Esophagus (tissue), 2 donors: Measurements from ENCODE around the gene MIA3. TPM values are rescaled to one million over a fixed set of nuclear protein-coding genes. Genes with fewer than 3 reads are reported as not detected.

Source experiments
- H3K27ac ChIP-seq, 2 donors: one replicate each; pipeline ENCODE4 v1.5.1; 2013; ENCODE audit warnings: low read depth in 2 of 2, mild to moderate bottlenecking in 2 of 2, inconsistent platforms in 1 of 2, low read length in 1 of 2, moderate library complexity in 1 of 2
- H3K27me3 ChIP-seq, 2 donors: one replicate each; pipeline ENCODE4 v1.6.1; 2013; ENCODE audit warnings: low read length in 2 of 2, control low read depth in 1 of 2, mild to moderate bottlenecking in 1 of 2; ENCODE audit not compliant: insufficient read depth in 2 of 2, control insufficient read depth in 1 of 2
- H3K36me3 ChIP-seq, 2 donors: one replicate each; pipeline ENCODE4 v1.6.1; 2013; ENCODE audit warnings: low read length in 1 of 2; ENCODE audit not compliant: control insufficient read depth in 2 of 2, insufficient read depth in 2 of 2
- H3K4me1 ChIP-seq, 2 donors: one replicate each; pipeline ENCODE4 v1.6.1; 2013; ENCODE audit warnings: low read length in 1 of 2; ENCODE audit not compliant: control insufficient read depth in 2 of 2, insufficient read depth in 2 of 2
- H3K4me3 ChIP-seq, 2 donors: one replicate each; pipeline ENCODE4 v1.5.1; 2013; ENCODE audit warnings: low read length in 2 of 2, mild to moderate bottlenecking in 2 of 2, low read depth in 1 of 2, moderate library complexity in 1 of 2
- H3K9me3 ChIP-seq, 2 donors: one replicate each; pipeline ENCODE4 v1.6.1; 2013; ENCODE audit warnings: mild to moderate bottlenecking in 2 of 2, low read depth in 1 of 2, low read length in 1 of 2, moderate library complexity in 1 of 2; ENCODE audit not compliant: control insufficient read depth in 2 of 2, insufficient read depth in 1 of 2
- WGBS, 2 donors: extraction: QIAGEN DNeasy Blood & Tissue Kit; methylation state at CpG; one replicate each; pipeline ENCODE4 v1.1.7; 2013; 5-methylcytosine and 5-hydroxymethylcytosine counted together
- polyA plus RNA-seq, 2 donors: library from polyadenylated mRNA; stranded (reverse); fragments of 200-250 nt; gene quantifications; one replicate each; pipeline ENCODE4 v1.2.3, GENCODE V29; 2013
- donor health status: healthy with polysubstance abuse.
- donor health status: Bipolar disorder and iron deficiency.

The MIA3 gene
- 10 to 100 TPM; 17.3 to 18.2 TPM for polyA plus RNA-seq

- 0% methylated on average over 62 to 81 of the region's 81 CpGs for WGBS, 2 donors
- peak within 1 kb of the TSS; percentile 92 to 99 for H3K4me3 ChIP-seq
- H3K36me3 ChIP-seq = peaks cover 0 to 3% of the 10 kb centered on the region in 2 donors
- H3K27me3 ChIP-seq = no peaks in the 10 kb centered on the region
- peaks cover 0 to 3% of the 10 kb centered on the region in 2 donors for H3K4me1 ChIP-seq
- peak within 1 kb of the TSS; percentile 87 to 88 for H3K27ac ChIP-seq
- H3K9me3 ChIP-seq = no peaks in the 10 kb centered on the region
These were observed at the start of gene MIA3 for GRCh38 chr1:222618001-222618879. Gene MIA3 (plus strand): TSS chr1:222618097. CDS start chr1:222618111, 14 bp downstream.

- Histone ChIP-seq H3K36me3 (no peaks in the 10 kb centered on the region), H3K27ac (no peak overlapping the region), H3K27me3 (no peaks in the 10 kb centered on the region), H3K4me3 (no peak overlapping the region), H3K9me3 (no peaks in the 10 kb centered on the region), H3K4me1 (no peaks in the 10 kb centered on the region)
- WGBS, 2 donors = 94 to 97% methylated on average over 1 of the region's 1 CpG
These were observed 47.1 kb upstream of the MIA3 start for GRCh38 chr1:222570837-222571236.

- Histone ChIP-seq H3K27me3 (no peaks in the 10 kb centered on the region), H3K27ac (no peak overlapping the region), H3K4me1 (no peaks in the 10 kb centered on the region), H3K4me3 (no peak overlapping the region), H3K36me3 (peaks cover 0 to 3% of the 10 kb centered on the region in 2 donors), H3K9me3 (no peaks in the 10 kb centered on the region)
- 95 to 96% methylated on average over 3 of the region's 3 CpGs for WGBS, 2 donors
These were observed 38.6 kb upstream of the MIA3 start for GRCh38 chr1:222579316-222579715.

- no peaks in the 10 kb centered on the region for H3K36me3 ChIP-seq
- no peak overlapping the region for H3K27ac ChIP-seq
- H3K4me3 ChIP-seq = no peak overlapping the region
- WGBS, 2 donors = 84 to 85% methylated on average over 4 of the region's 4 CpGs
- H3K9me3 ChIP-seq = no peaks in the 10 kb centered on the region
- H3K4me1 ChIP-seq = no peaks in the 10 kb centered on the region
- H3K27me3 ChIP-seq = no peaks in the 10 kb centered on the region
These were observed 35.7 kb upstream of the MIA3 start for GRCh38 chr1:222582099-222582774.

GRCh38 chr1:222583079-222583478 lies 34.8 kb upstream of the MIA3 start:
- Histone ChIP-seq H3K4me3 (no peak overlapping the region), H3K4me1 (no peaks in the 10 kb centered on the region), H3K9me3 (no peaks in the 10 kb centered on the region), H3K27ac (no peak overlapping the region), H3K27me3 (no peaks in the 10 kb centered on the region), H3K36me3 (no peaks in the 10 kb centered on the region)
- WGBS, 2 donors = 82 to 86% methylated on average over 5 of the region's 5 CpGs

- Histone ChIP-seq H3K27ac (no peak overlapping the region), H3K4me1 (peaks cover 0 to 2% of the 10 kb centered on the region in 2 donors), H3K27me3 (no peaks in the 10 kb centered on the region), H3K9me3 (no peaks in the 10 kb centered on the region), H3K4me3 (no peak overlapping the region), H3K36me3 (no peaks in the 10 kb centered on the region)
- WGBS, 2 donors = 90 to 92% methylated on average over 2 of the region's 2 CpGs
These were observed 31.1 kb upstream of the MIA3 start for GRCh38 chr1:222586842-222587241.

GRCh38 chr1:222588135-222588534 lies 29.8 kb upstream of the MIA3 start:
- Histone ChIP-seq H3K27ac (no peak overlapping the region), H3K9me3 (no peaks in the 10 kb centered on the region), H3K4me1 (peaks cover 0 to 2% of the 10 kb centered on the region in 2 donors), H3K4me3 (no peak overlapping the region), H3K27me3 (no peaks in the 10 kb centered on the region), H3K36me3 (no peaks in the 10 kb centered on the region)
- WGBS, 2 donors = 75 to 81% methylated on average over 1 of the region's 1 CpG

- 1% methylated on average over 41 of the region's 41 CpGs for WGBS, 2 donors
- no peaks in the 10 kb centered on the region for H3K9me3 ChIP-seq
- no peaks in the 10 kb centered on the region for H3K36me3 ChIP-seq
- H3K27ac ChIP-seq = peak within 1 kb of the TSS; percentile 61 to 87
- H3K4me1 ChIP-seq = peaks cover 0 to 2% of the 10 kb centered on the region in 2 donors
- no peaks in the 10 kb centered on the region for H3K27me3 ChIP-seq
- peak within 1 kb of the TSS; percentile 54 to 96 for H3K4me3 ChIP-seq
These were observed 28.2 kb upstream of the MIA3 start, which contains the start of gene TAF1A for GRCh38 chr1:222589462-222590302. Gene TAF1A (minus strand): TSS chr1:222589933.

- H3K4me1 ChIP-seq = peaks cover 0 to 2% of the 10 kb centered on the region in 2 donors
- H3K4me3 ChIP-seq = no peak overlapping the region
- no peaks in the 10 kb centered on the region for H3K36me3 ChIP-seq
- no peaks in the 10 kb centered on the region for H3K9me3 ChIP-seq
- no peak overlapping the region for H3K27ac ChIP-seq
- no peaks in the 10 kb centered on the region for H3K27me3 ChIP-seq
- 82 to 89% methylated on average over 3 of the region's 3 CpGs for WGBS, 2 donors
These were observed 25.7 kb upstream of the MIA3 start for GRCh38 chr1:222592171-222592570.
